OCI-LY7 (cell line): ENCODE results near the gene TCEANC.
"Not testable (repeated sequence)": the region's sequence is repeated elsewhere in the genome, so short reads cannot be mapped to it uniquely, and the experiment has no call there.

Source experiments
- CTCF ChIP-seq: fragments of 200-600 bp; sonication (generic); conservative IDR thresholded peaks from 2 replicates; pipeline ENCODE4 v1.5.1; 2014; ENCODE audit warnings: mild to moderate bottlenecking, antibody characterized with exemption, low read length, moderate library complexity, mixed read lengths
- EZH2phosphoT487 ChIP-seq: fragments of 200-600 bp; sonication (generic); IDR thresholded peaks from 2 replicates; pipeline ENCODE4 v1.6.1; 2018; ENCODE audit warnings: low read depth, borderline replicate concordance, mild to moderate bottlenecking, mixed run types, antibody characterized with exemption, low read length, moderate library complexity, mixed read lengths

GRCh38 chrX:13641684-13642083 is 11.3 kb upstream of the TCEANC start:
- not testable (repeated sequence) for TF ChIP-seq CTCF, EZH2phosphoT487
